Smooth muscle cell of the pulmonary artery (primary cell): Measurements from ENCODE around the gene COMMD7. TPM values are rescaled to one million over a fixed set of nuclear protein-coding genes. Genes with fewer than 3 reads are reported as not detected.

Experiments used
- total RNA-seq: library from RNA; depleted of rRNA; stranded (reverse); fragments of >200 nt; gene quantifications from 2 replicates; pipeline ENCODE4 v1.2.3, GENCODE V29; 2014

The COMMD7 gene
- 28.7 and 31.0 TPM in 2 replicates for total RNA-seq

DNA sequence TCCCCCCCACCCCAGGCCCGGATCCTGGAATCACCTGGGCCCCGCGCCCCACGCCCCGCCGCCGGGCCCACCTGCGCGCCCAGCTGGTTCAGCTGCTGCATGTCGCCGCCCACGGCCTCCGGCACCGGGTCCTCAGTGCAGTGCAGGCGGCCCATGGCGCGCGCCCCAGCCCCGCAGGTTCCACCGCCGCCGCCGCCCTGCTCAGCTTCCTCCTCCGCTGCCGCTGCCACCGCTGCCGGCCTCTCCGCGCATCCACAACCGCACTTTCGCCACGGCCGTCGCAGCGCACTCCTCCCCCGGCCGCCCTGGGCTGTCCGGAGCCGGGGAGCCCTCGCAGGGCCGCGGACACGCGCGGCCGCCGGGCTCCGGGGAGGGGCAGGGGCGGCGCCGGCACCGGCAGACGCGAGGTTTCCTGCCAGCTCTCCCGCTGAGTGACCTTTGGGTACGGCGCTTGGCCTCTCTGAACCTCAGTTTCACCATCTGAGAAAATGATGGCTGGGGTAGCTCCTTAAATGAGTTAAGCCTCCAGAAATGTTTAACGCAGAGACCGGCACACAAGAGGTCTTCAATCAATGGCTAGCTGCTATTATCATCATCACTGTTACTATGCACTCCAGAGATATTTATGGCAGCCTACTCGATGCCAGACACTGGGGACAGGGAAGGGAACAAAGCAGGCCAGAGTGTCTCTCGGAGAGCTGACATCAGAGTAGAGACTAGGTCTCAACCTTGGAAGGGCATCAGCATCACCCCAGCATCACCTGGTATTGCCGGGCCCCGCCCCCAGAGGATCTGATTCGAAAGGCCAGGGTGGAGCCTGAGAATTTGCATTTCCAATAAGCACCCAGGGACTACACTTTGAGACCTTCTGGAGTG is at the start of gene COMMD7:
TSS of gene COMMD7 (minus strand) at position 231 of the 876 bp plus-strand sequence. CDS start at position 155, 76 bp downstream.

DNA sequence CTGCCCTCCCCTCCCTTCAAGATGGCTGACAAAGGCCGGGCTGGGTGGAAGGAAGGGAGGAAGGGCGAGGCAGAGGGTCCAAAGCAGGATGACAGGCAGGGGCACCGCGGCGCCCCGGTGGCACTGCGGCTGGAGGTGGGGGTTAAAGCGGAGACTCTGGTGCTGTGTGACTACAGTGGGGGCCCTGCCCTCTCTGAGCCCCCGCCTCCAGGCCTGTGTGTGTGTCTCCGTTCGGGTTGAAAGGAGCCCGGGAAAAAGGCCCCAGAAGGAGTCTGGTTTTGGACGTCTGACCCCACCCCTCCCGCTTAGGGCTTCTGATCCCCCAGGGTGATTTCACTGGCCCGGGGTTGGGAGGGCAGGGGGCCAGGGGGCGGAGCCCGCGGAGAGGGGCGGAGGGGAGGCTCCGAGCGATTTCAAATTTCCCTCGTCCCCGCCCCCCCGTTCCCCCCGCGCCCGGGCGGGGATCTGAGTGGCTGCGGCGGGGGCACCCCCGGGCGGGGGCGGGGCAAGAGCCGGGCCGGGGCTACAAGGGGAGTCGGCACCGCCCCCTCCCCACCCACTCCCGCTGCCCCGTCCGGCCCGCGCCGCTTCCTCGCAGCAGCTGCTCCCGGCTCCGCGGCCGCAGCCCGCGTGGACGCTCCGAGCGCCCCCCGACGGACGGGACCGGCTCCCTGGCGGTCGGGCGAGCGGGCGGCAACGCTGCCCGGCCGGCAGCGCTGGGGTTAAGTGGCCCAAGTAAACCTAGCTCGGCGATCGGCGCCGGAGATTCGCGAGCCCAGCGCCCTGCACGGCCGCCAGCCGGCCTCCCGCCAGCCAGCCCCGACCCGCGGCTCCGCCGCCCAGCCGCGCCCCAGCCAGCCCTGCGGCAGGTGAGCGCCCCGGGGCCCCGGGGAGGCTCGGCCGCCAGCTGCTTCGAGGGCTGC is 18.8 kb upstream of the COMMD7 start, which contains the start of gene DNMT3B:
TSS of gene DNMT3B (plus strand) at position 555 of the 923 bp plus-strand sequence. CDS start 17,939 bp downstream, outside the sequence.

Other genes starting within 250 kb of the COMMD7 start
- gene NOL4L, start 158.1 kb downstream of the COMMD7 start, total RNA-seq, result 3.4 and 5.5 TPM in 2 replicates
- gene C20orf203, start 69.5 kb downstream of the COMMD7 start, total RNA-seq, result under 0.01 and 0.07 TPM in 2 replicates
- gene DNMT3B, start 18.9 kb upstream of the COMMD7 start, total RNA-seq, result 1.7 and 2.2 TPM in 2 replicates
- 74.8 and 79.7 TPM in 2 replicates for gene MAPRE1, start 76.5 kb upstream of the COMMD7 start, total RNA-seq
- 0.33 TPM in 1 of 2 replicates, not detected in the other for gene EFCAB8, start 115.5 kb upstream of the COMMD7 start, total RNA-seq